HG02970 (cell line): Measurements from ENCODE around the gene NPAS2.

Experiments
- ATAC-seq: cut with Tn5 transposase; IDR thresholded peaks from one replicate; pipeline ENCODE4 v1.9.1; 2021; ENCODE audit warnings: mild to moderate bottlenecking, moderate library complexity, moderate number of reproducible peaks; ENCODE audit not compliant: unreplicated experiment, low FRiP score

The NPAS2 gene

DNA sequence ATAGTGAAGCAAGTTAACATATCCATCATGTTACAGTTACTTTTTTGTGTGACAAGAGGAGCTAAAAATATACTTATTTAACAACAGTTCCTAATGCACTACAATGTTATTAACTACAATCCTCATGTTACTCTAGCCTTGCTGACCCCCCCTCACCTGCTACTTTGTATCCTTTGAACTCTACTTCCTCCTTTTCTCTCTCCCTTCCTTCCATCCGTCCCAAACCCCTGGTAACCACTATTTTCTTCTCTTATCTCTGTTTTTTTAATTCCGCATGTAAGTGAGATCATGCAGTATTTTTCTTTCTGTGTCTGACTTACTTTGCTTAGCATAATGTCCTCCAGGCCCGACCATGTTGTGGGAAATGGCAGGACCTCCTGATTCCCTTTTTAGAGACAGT lies 59.4 kb downstream of the NPAS2 start:
- no peak for ATAC-seq

DNA sequence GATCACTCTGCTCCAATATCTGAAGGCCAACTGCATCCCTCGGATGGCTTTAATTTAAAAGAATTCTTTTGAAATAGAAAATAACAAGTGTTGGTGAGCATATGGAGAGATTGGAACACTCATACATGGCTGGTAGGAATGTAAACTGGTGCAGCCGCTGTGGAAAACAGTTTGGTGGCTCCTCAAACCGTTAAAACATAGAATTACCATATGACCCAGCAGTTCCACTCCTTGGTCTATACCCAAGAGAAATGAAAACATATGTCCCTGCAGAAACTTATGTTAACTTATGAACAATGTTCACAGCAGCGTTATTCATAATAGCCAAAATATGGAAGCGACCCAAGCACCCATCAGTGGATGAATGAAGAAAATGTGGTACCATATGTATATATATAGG lies 60.1 kb downstream of the NPAS2 start:
- ATAC-seq: no peak

DNA sequence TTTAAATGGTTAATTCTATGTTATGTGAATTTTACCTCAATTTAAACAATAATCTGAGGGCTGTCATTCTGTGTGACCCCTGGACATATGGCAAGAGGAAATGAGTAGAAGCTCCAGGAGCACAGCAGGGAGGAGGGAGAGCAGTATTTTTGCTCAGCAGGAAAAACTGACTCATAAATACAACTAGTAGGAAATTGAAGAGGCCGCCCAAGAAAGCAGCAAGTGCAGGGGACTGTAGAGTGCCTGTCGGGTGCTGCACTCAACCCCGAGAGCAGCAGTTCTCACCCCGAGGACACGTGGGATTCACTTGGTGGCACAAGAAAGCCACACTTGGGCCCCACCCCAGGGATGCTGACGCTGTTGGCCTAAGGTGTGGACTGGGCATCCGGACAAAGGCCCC lies 60.8 kb downstream of the NPAS2 start:
- ATAC-seq: no peak

- no peak for ATAC-seq
Measured at GRCh38 chr2:100882645-100883613, 63.0 kb downstream of the NPAS2 start.

- ATAC-seq: no peak
Measured at GRCh38 chr2:100884145-100884621, 64.2 kb downstream of the NPAS2 start.

- ATAC-seq: no peak
Measured at GRCh38 chr2:100886085-100886484, 66.1 kb downstream of the NPAS2 start.

GRCh38 chr2:100887039-100887578 lies 67.2 kb downstream of the NPAS2 start:
- ATAC-seq: no peak

DNA sequence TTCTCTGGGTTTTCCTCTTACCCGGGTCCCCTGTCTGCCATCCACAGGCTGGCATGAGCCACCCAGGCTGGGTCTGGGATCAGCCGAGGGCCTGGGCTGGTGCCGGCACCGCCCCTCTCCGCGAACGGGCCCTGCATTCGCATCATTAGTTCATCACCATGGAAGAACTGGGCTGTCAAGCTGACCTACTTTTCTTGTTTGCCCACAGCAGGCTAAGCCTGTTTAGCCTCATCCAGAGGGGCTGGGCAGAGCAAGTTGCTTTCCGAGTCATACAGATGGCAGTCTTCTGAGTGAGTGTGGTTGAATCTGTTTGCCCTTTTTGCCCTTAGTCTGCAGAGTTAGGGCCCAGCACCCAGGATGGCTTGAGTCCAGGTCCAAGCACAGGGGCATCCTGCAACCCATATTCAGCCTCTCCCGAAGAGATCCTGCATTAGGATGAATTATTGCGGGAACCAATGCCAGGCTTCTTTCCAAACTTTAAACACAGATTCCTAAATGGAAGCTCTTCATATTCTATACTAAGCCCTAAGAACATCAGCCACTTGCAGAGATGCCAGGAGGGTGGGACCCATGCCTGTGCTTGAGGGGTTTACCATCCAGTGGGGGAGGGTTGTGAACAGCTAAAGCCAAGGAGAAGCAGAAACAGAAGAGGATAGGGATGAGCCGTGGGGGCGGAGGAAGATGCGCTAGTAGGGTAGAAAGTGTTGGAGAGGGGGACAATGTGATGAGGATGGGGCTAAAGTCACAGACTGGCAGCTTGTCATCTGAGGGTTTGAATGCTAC lies 68.0 kb downstream of the NPAS2 start:
- ATAC-seq: no peak

DNA sequence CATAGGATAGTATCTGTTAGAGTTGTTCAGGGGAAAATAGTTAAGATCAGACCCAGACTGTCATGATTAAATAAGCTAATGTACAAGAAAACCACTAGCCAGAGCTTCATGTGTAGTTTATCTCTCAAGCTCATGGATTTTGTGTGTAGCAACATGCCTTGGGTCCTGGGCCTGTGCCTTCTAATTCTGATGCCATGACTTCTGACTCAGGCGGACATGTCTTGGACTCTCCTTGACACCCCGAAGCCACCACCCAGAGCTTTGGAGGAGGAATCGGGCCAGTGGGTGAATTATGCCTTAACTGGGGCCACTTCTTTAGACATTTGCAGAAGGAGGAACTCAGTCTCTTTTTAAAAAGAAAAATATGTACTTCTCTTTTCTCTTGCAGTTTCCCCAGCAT lies 68.7 kb downstream of the NPAS2 start:
- no peak for ATAC-seq

DNA sequence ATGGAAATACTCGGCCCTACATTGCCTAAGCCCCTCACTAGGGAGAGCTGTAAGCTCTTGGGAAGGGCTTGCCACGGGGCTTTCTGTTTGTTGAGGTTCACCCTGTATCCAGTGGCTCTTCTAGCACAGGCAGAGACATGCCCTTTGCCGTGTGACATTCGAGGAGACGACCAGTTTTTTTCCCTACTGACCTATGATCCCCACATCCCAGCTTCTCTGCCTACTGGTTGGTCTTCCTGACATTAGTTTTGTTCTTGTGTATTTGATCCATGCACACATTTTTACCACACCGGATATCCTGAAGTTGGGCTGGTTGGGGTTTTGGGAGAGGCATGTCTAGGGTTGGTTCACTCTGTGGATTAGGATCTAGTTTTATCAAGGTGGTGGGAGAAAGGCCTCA lies 69.3 kb downstream of the NPAS2 start:
- no peak for ATAC-seq

DNA sequence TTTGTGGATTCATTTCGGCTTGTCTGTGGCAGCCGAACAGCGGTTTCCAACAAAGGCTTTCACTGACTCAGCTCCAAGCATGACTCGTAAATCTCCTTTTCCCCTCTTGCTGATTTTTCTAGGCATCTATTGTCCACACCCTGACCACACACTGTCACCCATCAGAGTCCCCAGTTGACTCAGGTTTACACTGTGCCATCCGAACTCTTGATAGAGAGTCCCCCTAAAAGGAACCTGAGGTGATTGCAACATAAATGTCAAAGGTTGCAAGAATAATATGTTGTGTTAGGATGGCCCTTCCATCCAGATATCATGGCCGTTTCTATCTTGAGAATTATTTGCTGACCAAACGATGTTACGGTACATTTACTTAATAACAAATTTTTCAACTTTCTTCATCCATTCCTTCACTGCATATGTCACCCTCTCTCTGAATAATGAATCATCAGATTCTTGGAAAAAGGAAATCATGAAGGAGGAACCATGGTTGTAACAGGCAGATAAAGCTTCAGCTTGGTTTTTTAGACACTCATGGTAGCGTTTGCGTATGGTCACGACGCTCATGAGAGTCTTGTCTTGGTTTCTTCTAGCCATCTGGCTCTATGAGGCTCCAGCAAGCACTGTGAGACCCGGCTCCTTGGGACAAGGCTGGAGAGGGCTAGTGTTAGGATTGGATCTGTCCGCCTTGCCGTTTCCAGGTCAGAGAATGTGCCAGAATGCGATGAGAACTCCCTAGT lies 72.1 kb downstream of the NPAS2 start:
- no peak for ATAC-seq

DNA sequence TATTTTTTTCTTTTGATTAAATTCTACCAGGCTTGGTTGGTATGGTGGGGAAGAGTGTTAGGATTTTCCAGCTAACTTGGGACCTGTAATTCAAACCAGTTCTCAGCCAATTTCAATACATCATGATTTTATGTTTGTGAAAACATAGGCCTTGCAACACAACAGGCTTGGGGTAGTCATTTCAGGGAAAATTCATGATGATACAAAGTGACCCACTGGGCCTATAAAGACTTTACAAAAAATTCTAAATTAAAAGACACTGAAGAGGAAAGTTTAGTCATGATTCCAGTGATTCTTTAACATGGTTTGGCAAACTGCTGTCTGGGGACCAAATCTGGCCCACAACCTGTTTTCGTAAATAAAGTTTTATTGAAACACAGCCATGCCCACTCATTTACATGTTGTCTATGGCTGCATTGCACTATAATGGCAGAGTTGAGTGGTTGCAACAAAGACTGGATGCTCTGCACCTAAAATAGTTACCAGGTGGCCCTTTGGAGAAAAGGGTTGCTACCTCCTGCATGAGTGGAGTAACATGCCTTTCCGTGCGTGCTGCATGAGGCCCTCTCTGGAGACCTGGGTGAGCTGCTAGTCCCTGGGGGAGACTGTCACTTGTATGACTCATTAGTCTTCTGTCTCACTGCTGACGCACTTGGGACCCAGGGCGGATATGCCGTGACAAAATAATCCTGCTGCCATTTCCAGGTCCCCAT lies 73.6 kb downstream of the NPAS2 start:
- no peak for ATAC-seq

- no peak for ATAC-seq
Measured at GRCh38 chr2:100894105-100894795, 74.3 kb downstream of the NPAS2 start.

- ATAC-seq: no peak
Measured at GRCh38 chr2:100894796-100895156, 74.8 kb downstream of the NPAS2 start.

- ATAC-seq: no peak
Measured at GRCh38 chr2:100895402-100895801, 75.5 kb downstream of the NPAS2 start.

- ATAC-seq: no peak
Measured at GRCh38 chr2:100895934-100896685, 76.2 kb downstream of the NPAS2 start.

- ATAC-seq: no peak
Measured at GRCh38 chr2:100898035-100898665, 78.2 kb downstream of the NPAS2 start.

DNA sequence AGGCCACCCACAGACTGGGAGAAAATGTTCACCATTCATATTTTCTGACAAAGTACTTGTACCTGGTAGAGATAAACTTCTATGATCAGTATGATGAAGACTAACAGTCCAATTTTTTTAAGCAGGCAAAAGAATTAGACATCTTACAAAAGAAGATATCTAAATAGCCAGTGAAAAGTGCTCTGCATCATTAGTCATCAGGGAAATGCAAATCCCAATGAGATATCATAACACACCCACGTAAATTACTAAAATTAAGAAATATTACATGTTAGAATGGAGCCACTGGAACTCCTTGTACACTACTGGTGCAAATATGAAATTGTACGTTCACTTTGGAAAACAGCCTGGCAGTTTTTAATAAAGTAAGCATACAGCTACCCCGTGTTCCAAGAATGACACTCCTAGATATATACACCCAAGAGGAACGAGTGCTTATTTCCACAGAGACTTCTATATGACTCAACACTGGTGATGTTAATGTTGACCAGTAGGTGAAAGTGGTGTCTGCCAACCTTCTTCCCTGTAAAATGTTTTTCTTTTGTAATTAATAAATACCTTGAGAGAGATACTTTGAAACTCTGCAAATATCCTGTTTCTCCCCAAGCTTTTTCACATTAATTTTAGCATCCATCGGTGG lies 80.3 kb downstream of the NPAS2 start:
- no peak for ATAC-seq
